H9 (cell line): ENCODE measurements around the gene SH3PXD2B. TPM values are rescaled to one million over a fixed set of nuclear protein-coding genes. Genes with fewer than 3 reads are reported as not detected.

Source experiments
- DNase-seq: peaks from one replicate; pipeline ENCODE4 v3.0.0-alpha.2; 2017
- H2AFZ ChIP-seq: one replicate; pipeline ENCODE4 v1.6.1; 2013; ENCODE audit warnings: mild to moderate bottlenecking, low read length, control low read depth, moderate library complexity
- H2AK5ac ChIP-seq: 2 replicates; pipeline ENCODE4 v1.6.1; 2013; ENCODE audit warnings: low read length, control low read depth, mixed read lengths; ENCODE audit not compliant: insufficient read length
- H2BK120ac ChIP-seq: one replicate; pipeline ENCODE4 v1.6.1; 2013; ENCODE audit warnings: low read depth, mild to moderate bottlenecking, low read length, control low read depth, inconsistent platforms; ENCODE audit not compliant: poor library complexity, severe bottlenecking
- H2BK12ac ChIP-seq: 2 replicates; pipeline ENCODE4 v1.6.1; 2013; ENCODE audit warnings: low read length, control low read depth, mixed read lengths, low read depth; ENCODE audit not compliant: insufficient read length
- H2BK15ac ChIP-seq: 2 replicates; pipeline ENCODE4 v1.6.1; 2013; ENCODE audit warnings: low read depth, low read length, control low read depth
- H2BK20ac ChIP-seq: one replicate; pipeline ENCODE4 v1.6.1; 2013; ENCODE audit warnings: low read depth, mild to moderate bottlenecking, low read length, control low read depth, inconsistent platforms; ENCODE audit not compliant: poor library complexity, severe bottlenecking
- H2BK5ac ChIP-seq: 2 replicates; pipeline ENCODE4 v1.6.1; 2013; ENCODE audit warnings: low read length, control low read depth, mixed read lengths; ENCODE audit not compliant: insufficient read length
- H3K14ac ChIP-seq: 2 replicates; pipeline ENCODE4 v1.6.1; 2013; ENCODE audit warnings: low read length, control low read depth; ENCODE audit not compliant: insufficient read depth
- H3K18ac ChIP-seq: 2 replicates; pipeline ENCODE4 v1.6.1; 2013; ENCODE audit warnings: low read depth, mild to moderate bottlenecking, mixed read lengths, low read length, control low read depth; ENCODE audit not compliant: insufficient read length
- H3K23ac ChIP-seq: 2 replicates; pipeline ENCODE4 v1.6.1; 2013; ENCODE audit warnings: low read length, control low read depth, mixed read lengths, low read depth; ENCODE audit not compliant: insufficient read length
- H3K23me2 ChIP-seq: 2 replicates; pipeline ENCODE4 v1.6.1; 2013; ENCODE audit warnings: low read depth, mild to moderate bottlenecking, mixed read lengths, low read length, control low read depth; ENCODE audit not compliant: insufficient read length, poor library complexity, severe bottlenecking
- H3K27ac ChIP-seq: 2 replicates; pipeline ENCODE4 v1.5.1; 2013; ENCODE audit warnings: low read length, control low read depth, mixed read lengths, low read depth; ENCODE audit not compliant: insufficient read length
- H3K27me3 ChIP-seq: 2 replicates; pipeline ENCODE4 v1.6.1; 2013; ENCODE audit warnings: low read length, control low read depth, inconsistent platforms; ENCODE audit not compliant: insufficient read depth
- H3K4ac ChIP-seq: 2 replicates; pipeline ENCODE4 v1.6.1; 2013; ENCODE audit warnings: low read depth, mild to moderate bottlenecking, control low read depth, inconsistent platforms, low read length, moderate library complexity
- H3K4me1 ChIP-seq: 2 replicates; pipeline ENCODE4 v1.6.1; 2013; ENCODE audit warnings: low read length, control low read depth, inconsistent platforms; ENCODE audit not compliant: insufficient read depth
- H3K4me2 ChIP-seq: 2 replicates; pipeline ENCODE4 v1.6.1; 2013; ENCODE audit warnings: low read length, control low read depth, mixed read lengths; ENCODE audit not compliant: insufficient read length, insufficient read depth
- H3K56ac ChIP-seq: 2 replicates; pipeline ENCODE4 v1.6.1; 2013; ENCODE audit warnings: low read depth, mild to moderate bottlenecking, mixed read lengths, low read length, control low read depth; ENCODE audit not compliant: insufficient read length
- H3K79me1 ChIP-seq: 2 replicates; pipeline ENCODE4 v1.6.1; 2013; ENCODE audit warnings: low read depth, mild to moderate bottlenecking, moderate library complexity, low read length, control low read depth, inconsistent platforms; ENCODE audit not compliant: insufficient read depth, poor library complexity, severe bottlenecking
- H3K79me2 ChIP-seq: 2 replicates; pipeline ENCODE4 v1.6.1; 2013; ENCODE audit warnings: low read length, control low read depth, inconsistent platforms; ENCODE audit not compliant: insufficient read depth
- H3K9ac ChIP-seq: 2 replicates; pipeline ENCODE4 v1.6.1; 2013; ENCODE audit warnings: low read length, control low read depth, mixed read lengths; ENCODE audit not compliant: insufficient read length; ENCODE audit errors: extremely low read depth
- H3K9me3 ChIP-seq: one replicate; pipeline ENCODE4 v1.6.1; 2013; ENCODE audit warnings: low read depth, low read length, inconsistent platforms; ENCODE audit not compliant: control insufficient read depth
- H3T11ph ChIP-seq: one replicate; pipeline ENCODE4 v1.6.1; 2013; ENCODE audit warnings: mild to moderate bottlenecking, low read length, control low read depth, inconsistent platforms
- H4K20me1 ChIP-seq: one replicate; pipeline ENCODE4 v1.6.1; 2013; ENCODE audit not compliant: control insufficient read depth, insufficient read length, insufficient read depth
- H4K5ac ChIP-seq: 2 replicates; pipeline ENCODE4 v1.6.1; 2013; ENCODE audit warnings: low read depth, mild to moderate bottlenecking, mixed read lengths, low read length, control low read depth; ENCODE audit not compliant: insufficient read length
- H4K8ac ChIP-seq: replicated peaks from 2 replicates; pipeline ENCODE4 v1.6.1; 2013; ENCODE audit warnings: low read length, control low read depth, mixed read lengths, low read depth; ENCODE audit not compliant: insufficient read length
- H4K91ac ChIP-seq: 2 replicates; pipeline ENCODE4 v1.6.1; 2013; ENCODE audit warnings: low read depth, mild to moderate bottlenecking, moderate library complexity, mixed read lengths, low read length, control low read depth; ENCODE audit not compliant: insufficient read length
- H3K27ac Mint-ChIP-seq, 3 experiments: 2 replicates in 2 of 3; 3 replicates in 1 of 3; pipeline ENCODE4 v1.8.0; 2020 to 2021; ENCODE audit warnings: mixed read lengths in 3 of 3, mild to moderate bottlenecking in 1 of 3, moderate library complexity in 1 of 3
- H3K27me3 Mint-ChIP-seq: 2 replicates; pipeline ENCODE4 v1.8.0; 2021; ENCODE audit warnings: low read depth, mild to moderate bottlenecking, moderate library complexity, mixed read lengths
- H3K36me3 Mint-ChIP-seq, 3 experiments: 2 replicates in 2 of 3; 3 replicates in 1 of 3; pipeline ENCODE4 v1.8.0; 2020 to 2021; ENCODE audit warnings: low read depth in 3 of 3, mixed read lengths in 3 of 3; ENCODE audit not compliant: insufficient read depth in 1 of 3
- H3K4me1 Mint-ChIP-seq, 2 experiments: 2 replicates each; pipeline ENCODE4 v1.8.0; 2020; ENCODE audit warnings: mixed read lengths in 2 of 2
- H3K4me3 Mint-ChIP-seq, 2 experiments: 2 replicates in 1 of 2; 3 replicates in 1 of 2; pipeline ENCODE4 v1.8.0; 2020 to 2021; ENCODE audit warnings: mild to moderate bottlenecking in 2 of 2, mixed read lengths in 2 of 2, moderate library complexity in 1 of 2
- H3K9me3 Mint-ChIP-seq, 2 experiments: 2 replicates in 1 of 2; 3 replicates in 1 of 2; pipeline ENCODE4 v1.8.0; 2020; ENCODE audit warnings: mild to moderate bottlenecking in 2 of 2, mixed read lengths in 2 of 2, moderate library complexity in 1 of 2
- WGBS: extraction: QIAGEN DNeasy Blood & Tissue Kit; methylation state at CpG from one replicate; pipeline ENCODE4 v1.1.7; 2013; ENCODE audit warnings: missing lambda C conversion rate, low lambda C conversion rate, mixed read lengths; ENCODE audit not compliant: insufficient read length; ENCODE audit errors: extremely low coverage; 5-methylcytosine and 5-hydroxymethylcytosine counted together
- total RNA-seq: library from RNA; stranded (reverse); gene quantifications from 2 replicates; pipeline ENCODE4 v1.2.1, GENCODE V29; 2021
- TF ChIP-seq, protein P1 (sequence below): fragments of 200-600 bp; sonication (generic); conservative IDR thresholded peaks from 3 replicates; pipeline ENCODE4 v1.8.0; 2021; ENCODE audit warnings: antibody characterized with exemption, mild to moderate bottlenecking

Gene SH3PXD2B
- total RNA-seq, 1 experiment from 2014 or later = 49.0 TPM

DNA sequence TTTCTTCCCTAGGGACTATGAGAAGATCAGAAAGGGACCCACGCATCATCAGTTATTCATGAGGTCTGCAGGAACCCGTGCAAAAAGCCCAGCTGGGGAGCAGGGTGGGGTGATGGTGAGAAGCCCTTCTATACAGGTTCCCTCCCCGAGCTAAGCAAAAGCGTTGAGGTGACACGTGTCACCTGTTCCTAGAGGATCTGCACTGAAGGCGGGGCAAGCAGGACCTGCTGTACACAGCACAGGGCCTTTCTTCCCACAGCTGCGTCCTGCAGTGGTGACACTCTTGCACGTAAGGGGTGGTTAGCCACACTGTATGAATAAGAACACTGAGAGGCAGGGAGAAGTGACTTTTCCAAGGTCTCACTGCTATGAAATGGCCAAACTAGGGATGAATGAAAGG, 37.2 kb upstream of the SH3PXD2B start:
- no peak overlapping the region for H2BK15ac ChIP-seq
- no peak overlapping the region for H3K18ac ChIP-seq
- no peaks in the 10 kb centered on the region for H3K23me2 ChIP-seq
- H3K9me3 Mint-ChIP-seq = no peaks in the 10 kb centered on the region
- no peaks in the 10 kb centered on the region for H4K20me1 ChIP-seq
- no peak overlapping the region for H2BK5ac ChIP-seq
- no CpG with 5 or more reads among the region's 8 CpGs for WGBS
- H3K27ac Mint-ChIP-seq = no peak overlapping the region
- H3K36me3 Mint-ChIP-seq = no peaks in the 10 kb centered on the region
- no peak overlapping the region for H3K9ac ChIP-seq
- no peaks in the 10 kb centered on the region for H3K27me3 ChIP-seq
- no peak overlapping the region for H2AK5ac ChIP-seq
- H3K14ac ChIP-seq = no peak overlapping the region; the same call in 1 of the 2 replicates
- H4K91ac ChIP-seq = no peak overlapping the region
- H3K79me1 ChIP-seq = no peaks in the 10 kb centered on the region
- no peak overlapping the region for H2BK12ac ChIP-seq
- H3T11ph ChIP-seq = no peak overlapping the region
- H2BK120ac ChIP-seq = no peak overlapping the region
- TF ChIP-seq, protein P1, sequence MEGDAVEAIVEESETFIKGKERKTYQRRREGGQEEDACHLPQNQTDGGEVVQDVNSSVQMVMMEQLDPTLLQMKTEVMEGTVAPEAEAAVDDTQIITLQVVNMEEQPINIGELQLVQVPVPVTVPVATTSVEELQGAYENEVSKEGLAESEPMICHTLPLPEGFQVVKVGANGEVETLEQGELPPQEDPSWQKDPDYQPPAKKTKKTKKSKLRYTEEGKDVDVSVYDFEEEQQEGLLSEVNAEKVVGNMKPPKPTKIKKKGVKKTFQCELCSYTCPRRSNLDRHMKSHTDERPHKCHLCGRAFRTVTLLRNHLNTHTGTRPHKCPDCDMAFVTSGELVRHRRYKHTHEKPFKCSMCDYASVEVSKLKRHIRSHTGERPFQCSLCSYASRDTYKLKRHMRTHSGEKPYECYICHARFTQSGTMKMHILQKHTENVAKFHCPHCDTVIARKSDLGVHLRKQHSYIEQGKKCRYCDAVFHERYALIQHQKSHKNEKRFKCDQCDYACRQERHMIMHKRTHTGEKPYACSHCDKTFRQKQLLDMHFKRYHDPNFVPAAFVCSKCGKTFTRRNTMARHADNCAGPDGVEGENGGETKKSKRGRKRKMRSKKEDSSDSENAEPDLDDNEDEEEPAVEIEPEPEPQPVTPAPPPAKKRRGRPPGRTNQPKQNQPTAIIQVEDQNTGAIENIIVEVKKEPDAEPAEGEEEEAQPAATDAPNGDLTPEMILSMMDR = no peak
- peaks cover 0 to 11% of the 10 kb centered on the region in 2 experiments; a peak in 2 of 4 replicates for H3K4me1 Mint-ChIP-seq
- no peak overlapping the region for H3K4ac ChIP-seq
- no peak overlapping the region for H3K56ac ChIP-seq
- no peak overlapping the region for H3K23ac ChIP-seq
- no peak overlapping the region for H4K8ac ChIP-seq
- no peaks in the 10 kb centered on the region for H3K4me1 ChIP-seq
- H2AFZ ChIP-seq = no peak overlapping the region
- no peak overlapping the region for H3K27ac ChIP-seq
- no peak overlapping the region for H4K5ac ChIP-seq
- no peak overlapping the region for H3K4me2 ChIP-seq
- no peak overlapping the region for H3K4me3 Mint-ChIP-seq
- H3K79me2 ChIP-seq = no peaks in the 10 kb centered on the region
- peaks cover 36% of the 10 kb centered on the region for H3K27me3 Mint-ChIP-seq
- H3K9me3 ChIP-seq = no peaks in the 10 kb centered on the region
- peak; percentile 5 for DNase-seq
- H2BK20ac ChIP-seq = no peak overlapping the region
